Glutamatergic neuron (in vitro differentiated cells): ENCODE measurements around the gene TRIM46. TPM values are rescaled to one million over a fixed set of nuclear protein-coding genes. Genes with fewer than 3 reads are reported as not detected.
A peak's percentile ranks its signal among the peaks of the same experiment; 100 is the strongest.

Experiments used
- DNase-seq: peaks from one replicate; pipeline ENCODE4 v3.0.0; 2022
- H3K27ac Mint-ChIP-seq: one replicate; pipeline ENCODE4 v1.8.0; 2020; ENCODE audit warnings: mild to moderate bottlenecking, mixed read lengths, inconsistent platforms; ENCODE audit not compliant: unreplicated experiment
- H3K27me3 Mint-ChIP-seq: one replicate; pipeline ENCODE4 v1.8.0; 2020; ENCODE audit warnings: mild to moderate bottlenecking, moderate library complexity, mixed read lengths, inconsistent platforms; ENCODE audit not compliant: unreplicated experiment
- H3K36me3 Mint-ChIP-seq: one replicate; pipeline ENCODE4 v1.8.0; 2020; ENCODE audit warnings: mild to moderate bottlenecking, mixed read lengths, inconsistent platforms; ENCODE audit not compliant: unreplicated experiment
- H3K4me1 Mint-ChIP-seq: one replicate; pipeline ENCODE4 v1.8.0; 2020; ENCODE audit warnings: mild to moderate bottlenecking, low read depth, mixed read lengths, inconsistent platforms; ENCODE audit not compliant: unreplicated experiment
- H3K4me3 Mint-ChIP-seq: one replicate; pipeline ENCODE4 v1.8.0; 2020; ENCODE audit warnings: mild to moderate bottlenecking, mixed read lengths, inconsistent platforms; ENCODE audit not compliant: unreplicated experiment
- H3K9me3 Mint-ChIP-seq: one replicate; pipeline ENCODE4 v1.8.0; 2020; ENCODE audit warnings: mild to moderate bottlenecking, moderate library complexity, mixed read lengths, inconsistent platforms; ENCODE audit not compliant: unreplicated experiment
- total RNA-seq: library from RNA; stranded (reverse); fragmentation: NEBNext Ultra II Directional; extraction: Animal tissue kit (Norgen Biotek cat#: 25700); gene quantifications from one replicate; pipeline ENCODE4 v1.2.1, GENCODE V29; 2021; ENCODE audit not compliant: unreplicated experiment
- TF ChIP-seq, protein P1 (sequence below): fragments of 200-600 bp; sonication (generic); IDR thresholded peaks from one replicate; pipeline ENCODE4 v1.5.0; 2021; ENCODE audit not compliant: partially characterized antibody, unreplicated experiment

TRIM46 gene
- total RNA-seq, 1 donor from 2014 or later: 30.4 TPM

GRCh38 chr1:155126556-155127104 lies 47.0 kb upstream of the TRIM46 start:
- TF ChIP-seq, protein P1, sequence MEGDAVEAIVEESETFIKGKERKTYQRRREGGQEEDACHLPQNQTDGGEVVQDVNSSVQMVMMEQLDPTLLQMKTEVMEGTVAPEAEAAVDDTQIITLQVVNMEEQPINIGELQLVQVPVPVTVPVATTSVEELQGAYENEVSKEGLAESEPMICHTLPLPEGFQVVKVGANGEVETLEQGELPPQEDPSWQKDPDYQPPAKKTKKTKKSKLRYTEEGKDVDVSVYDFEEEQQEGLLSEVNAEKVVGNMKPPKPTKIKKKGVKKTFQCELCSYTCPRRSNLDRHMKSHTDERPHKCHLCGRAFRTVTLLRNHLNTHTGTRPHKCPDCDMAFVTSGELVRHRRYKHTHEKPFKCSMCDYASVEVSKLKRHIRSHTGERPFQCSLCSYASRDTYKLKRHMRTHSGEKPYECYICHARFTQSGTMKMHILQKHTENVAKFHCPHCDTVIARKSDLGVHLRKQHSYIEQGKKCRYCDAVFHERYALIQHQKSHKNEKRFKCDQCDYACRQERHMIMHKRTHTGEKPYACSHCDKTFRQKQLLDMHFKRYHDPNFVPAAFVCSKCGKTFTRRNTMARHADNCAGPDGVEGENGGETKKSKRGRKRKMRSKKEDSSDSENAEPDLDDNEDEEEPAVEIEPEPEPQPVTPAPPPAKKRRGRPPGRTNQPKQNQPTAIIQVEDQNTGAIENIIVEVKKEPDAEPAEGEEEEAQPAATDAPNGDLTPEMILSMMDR: no peak
- Mint-ChIP-seq H3K36me3 (no peaks in the 10 kb centered on the region), H3K9me3 (peaks cover 8% of the 10 kb centered on the region), H3K4me3 (peak overlapping the region; percentile 90), H3K4me1 (peaks cover 23% of the 10 kb centered on the region), H3K27me3 (peaks cover 26% of the 10 kb centered on the region), H3K27ac (no peak overlapping the region)
- DNase-seq: peak; percentile 36

GRCh38 chr1:155127105-155127966 lies 46.3 kb upstream of the TRIM46 start, which contains the start of gene EFNA1:
Gene EFNA1, plus strand, starts transcription at chr1:155127876. Its CDS starts 102 bp downstream, at chr1:155127978.
- peaks cover 26% of the 10 kb centered on the region for H3K27me3 Mint-ChIP-seq
- peak; percentile 55 for DNase-seq
- H3K9me3 Mint-ChIP-seq: peaks cover 8% of the 10 kb centered on the region
- peak within 1 kb of the TSS; percentile 22 for H3K27ac Mint-ChIP-seq
- peaks cover 23% of the 10 kb centered on the region for H3K4me1 Mint-ChIP-seq
- H3K4me3 Mint-ChIP-seq: peak within 1 kb of the TSS; percentile 90
- TF ChIP-seq, protein P1: no peak
- H3K36me3 Mint-ChIP-seq: no peaks in the 10 kb centered on the region

DNA sequence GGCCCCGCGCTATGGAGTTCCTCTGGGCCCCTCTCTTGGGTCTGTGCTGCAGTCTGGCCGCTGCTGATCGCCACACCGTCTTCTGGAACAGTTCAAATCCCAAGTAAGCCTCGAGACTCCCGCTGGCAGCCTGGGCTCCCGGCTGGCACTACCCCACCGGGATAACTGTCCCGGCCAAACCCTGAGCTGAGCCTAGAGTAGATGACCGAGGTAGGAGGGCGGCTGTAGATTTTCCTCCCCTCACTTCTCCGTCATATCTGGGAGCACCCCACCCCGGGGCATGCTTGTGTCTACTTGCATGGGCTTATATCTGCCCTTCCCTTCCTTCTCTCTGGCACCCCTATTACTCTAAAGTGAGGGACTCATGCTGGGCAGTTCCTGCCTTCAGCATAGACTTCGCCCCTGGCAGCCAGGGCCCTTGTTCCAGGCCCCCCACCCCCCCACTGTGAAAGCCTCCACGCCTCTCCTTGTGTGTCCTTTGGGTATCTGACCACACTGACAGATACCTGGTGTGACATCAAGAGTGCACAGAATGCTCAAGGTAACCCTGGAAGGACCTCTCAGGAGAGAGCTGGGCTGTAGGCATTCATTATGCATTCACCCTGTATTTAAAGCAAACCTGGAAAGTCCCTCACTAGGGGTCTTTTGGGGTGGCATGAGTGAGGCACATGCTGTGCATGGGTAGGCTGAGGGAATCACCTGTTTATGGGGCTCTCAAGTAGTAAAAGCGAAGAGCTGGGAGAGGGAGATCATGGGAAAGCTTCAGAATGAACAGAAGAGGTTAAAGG lies 45.5 kb upstream of the TRIM46 start:
- H3K4me3 Mint-ChIP-seq: peak overlapping the region; percentile 78

GRCh38 chr1:155128755-155129473 lies 44.7 kb upstream of the TRIM46 start:
- H3K27me3 Mint-ChIP-seq: peaks cover 26% of the 10 kb centered on the region
- no peaks in the 10 kb centered on the region for H3K36me3 Mint-ChIP-seq
- H3K4me3 Mint-ChIP-seq: peak overlapping the region; percentile 78
- H3K27ac Mint-ChIP-seq: no peak overlapping the region
- H3K9me3 Mint-ChIP-seq: peaks cover 10% of the 10 kb centered on the region
- H3K4me1 Mint-ChIP-seq: peaks cover 23% of the 10 kb centered on the region
- TF ChIP-seq, protein P1: no peak
- DNase-seq: no peak

More for the DNA sequence above, 45.5 kb upstream of the TRIM46 start:
- Mint-ChIP-seq H3K27me3 (peaks cover 26% of the 10 kb centered on the region), H3K36me3 (no peaks in the 10 kb centered on the region), H3K27ac (peak overlapping the region; percentile 22), H3K9me3 (peaks cover 9% of the 10 kb centered on the region), H3K4me1 (peaks cover 23% of the 10 kb centered on the region)
- TF ChIP-seq, protein P1: no peak
- DNase-seq: no peak
